ENCODE results near the gene INPP4B.

INPP4B gene

DNA sequence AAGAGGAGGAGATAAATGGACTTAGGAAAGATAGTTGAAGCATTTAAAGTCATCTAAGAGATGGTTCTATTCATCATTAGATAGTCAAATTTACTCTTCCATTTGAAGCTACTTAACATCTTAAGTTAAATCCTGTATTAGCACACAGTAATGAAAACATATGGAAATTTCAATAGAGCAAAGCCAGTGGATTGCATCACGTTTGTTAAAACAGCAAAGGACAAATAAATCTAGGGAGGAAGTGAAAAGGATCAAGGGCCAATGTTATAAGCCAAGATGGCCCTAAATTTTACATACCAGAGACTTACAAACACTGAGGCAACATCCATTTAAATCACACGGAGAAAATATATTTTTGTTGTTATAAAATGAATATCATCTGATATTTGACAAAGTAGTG is 602.8 kb downstream of the INPP4B start:
- Histone ChIP-seq H3K27me3 (ENCODE audit: low read depth, low read length) (no peaks in the 10 kb centered on the region), H3K4me3 (ENCODE audit: low read length) (no peak overlapping the region), H4K20me1 (ENCODE audit: insufficient read depth, low read length) (no peaks in the 10 kb centered on the region), H3K4me1 (ENCODE audit: low read length) (no peaks in the 10 kb centered on the region), H3K9me3 (ENCODE audit: insufficient read depth, low read length) (no peaks in the 10 kb centered on the region), H3K27ac (ENCODE audit: low read length) (no peak overlapping the region), H3K79me2 (ENCODE audit: low read length) (no peaks in the 10 kb centered on the region), H2AFZ (ENCODE audit: low read depth, low read length) (no peak overlapping the region), H3K4me2 (ENCODE audit: low read length) (no peak overlapping the region), H3K36me3 (replicated peaks; ENCODE audit: low read depth, low read length) (no peaks in the 10 kb centered on the region), H3K9ac (ENCODE audit: low read length) (no peak overlapping the region)
- no peak for TF ChIP-seq EZH2phosphoT487 (IDR thresholded peaks at IDR 0.05; ENCODE audit: low read depth)
- TF ChIP-seq, protein P1, sequence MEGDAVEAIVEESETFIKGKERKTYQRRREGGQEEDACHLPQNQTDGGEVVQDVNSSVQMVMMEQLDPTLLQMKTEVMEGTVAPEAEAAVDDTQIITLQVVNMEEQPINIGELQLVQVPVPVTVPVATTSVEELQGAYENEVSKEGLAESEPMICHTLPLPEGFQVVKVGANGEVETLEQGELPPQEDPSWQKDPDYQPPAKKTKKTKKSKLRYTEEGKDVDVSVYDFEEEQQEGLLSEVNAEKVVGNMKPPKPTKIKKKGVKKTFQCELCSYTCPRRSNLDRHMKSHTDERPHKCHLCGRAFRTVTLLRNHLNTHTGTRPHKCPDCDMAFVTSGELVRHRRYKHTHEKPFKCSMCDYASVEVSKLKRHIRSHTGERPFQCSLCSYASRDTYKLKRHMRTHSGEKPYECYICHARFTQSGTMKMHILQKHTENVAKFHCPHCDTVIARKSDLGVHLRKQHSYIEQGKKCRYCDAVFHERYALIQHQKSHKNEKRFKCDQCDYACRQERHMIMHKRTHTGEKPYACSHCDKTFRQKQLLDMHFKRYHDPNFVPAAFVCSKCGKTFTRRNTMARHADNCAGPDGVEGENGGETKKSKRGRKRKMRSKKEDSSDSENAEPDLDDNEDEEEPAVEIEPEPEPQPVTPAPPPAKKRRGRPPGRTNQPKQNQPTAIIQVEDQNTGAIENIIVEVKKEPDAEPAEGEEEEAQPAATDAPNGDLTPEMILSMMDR (IDR thresholded peaks at IDR 0.05; ENCODE audit: low read depth, low read length): no peak

DNA sequence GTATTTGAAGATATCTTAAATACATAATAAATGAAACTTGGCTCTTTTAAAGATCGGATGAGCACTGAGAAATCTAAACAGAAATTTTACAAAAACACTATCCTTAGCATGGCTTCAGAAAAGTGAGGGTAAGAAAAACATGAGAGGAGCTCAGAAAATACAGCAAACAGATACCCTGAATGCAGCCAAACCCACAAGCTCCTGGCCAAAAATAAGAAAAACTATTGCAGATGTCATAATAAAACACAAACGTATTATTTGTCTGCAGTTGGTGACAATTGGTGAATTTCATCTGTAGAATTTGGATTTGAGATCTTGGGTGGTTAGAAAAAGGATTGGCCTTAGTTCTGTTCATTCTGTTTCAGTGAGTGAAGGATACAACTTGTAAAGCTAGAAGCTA is 603.9 kb downstream of the INPP4B start:
- Histone ChIP-seq H3K4me1 (ENCODE audit: low read length) (no peaks in the 10 kb centered on the region), H3K27me3 (ENCODE audit: low read depth, low read length) (no peaks in the 10 kb centered on the region), H3K4me2 (ENCODE audit: low read length) (no peak overlapping the region), H3K9ac (ENCODE audit: low read length) (no peak overlapping the region), H3K36me3 (replicated peaks; ENCODE audit: low read depth, low read length) (no peaks in the 10 kb centered on the region), H4K20me1 (ENCODE audit: insufficient read depth, low read length) (no peaks in the 10 kb centered on the region), H3K9me3 (ENCODE audit: insufficient read depth, low read length) (no peaks in the 10 kb centered on the region), H2AFZ (ENCODE audit: low read depth, low read length) (no peak overlapping the region), H3K27ac (ENCODE audit: low read length) (no peak overlapping the region), H3K4me3 (ENCODE audit: low read length) (no peak overlapping the region), H3K79me2 (ENCODE audit: low read length) (no peaks in the 10 kb centered on the region)
- TF ChIP-seq, protein P1 (IDR thresholded peaks at IDR 0.05; ENCODE audit: low read depth, low read length): no peak
- TF ChIP-seq EZH2phosphoT487 (IDR thresholded peaks at IDR 0.05; ENCODE audit: low read depth): no peak

DNA sequence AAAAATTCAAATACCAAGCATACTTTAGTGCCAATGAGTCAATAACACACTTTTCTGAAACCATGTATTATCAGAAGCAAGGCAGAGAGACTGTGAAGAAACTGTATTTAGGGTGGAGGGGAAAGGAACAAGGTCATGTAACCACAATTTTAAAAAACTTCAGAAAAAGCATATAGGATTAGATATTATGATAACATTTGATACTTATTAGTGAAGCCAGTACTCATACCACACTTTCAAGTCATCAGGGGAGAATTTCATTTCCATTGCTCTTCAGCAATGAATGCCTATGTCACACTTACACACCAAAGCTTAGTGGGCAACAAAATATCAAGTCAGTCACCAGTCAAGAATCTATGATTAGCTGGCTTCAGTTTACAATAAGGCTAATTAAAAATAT is 607.5 kb downstream of the INPP4B start:
- H3K27ac ChIP-seq (ENCODE audit: low read length): no peak overlapping the region
- no peak for TF ChIP-seq EZH2phosphoT487 (IDR thresholded peaks at IDR 0.05; ENCODE audit: low read depth)
- TF ChIP-seq, protein P1 (IDR thresholded peaks at IDR 0.05; ENCODE audit: low read depth, low read length): no peak
- no peaks in the 10 kb centered on the region for H3K27me3 ChIP-seq (ENCODE audit: low read depth, low read length)
- no peaks in the 10 kb centered on the region for H3K79me2 ChIP-seq (ENCODE audit: low read length)
- no peak overlapping the region for H2AFZ ChIP-seq (ENCODE audit: low read depth, low read length)
- no peak overlapping the region for H3K4me2 ChIP-seq (ENCODE audit: low read length)
- H3K4me3 ChIP-seq (ENCODE audit: low read length): no peak overlapping the region
- H3K36me3 ChIP-seq (replicated peaks; ENCODE audit: low read depth, low read length): no peaks in the 10 kb centered on the region
- H3K9me3 ChIP-seq (ENCODE audit: insufficient read depth, low read length): no peaks in the 10 kb centered on the region
- H3K9ac ChIP-seq (ENCODE audit: low read length): no peak overlapping the region
- no peaks in the 10 kb centered on the region for H4K20me1 ChIP-seq (ENCODE audit: insufficient read depth, low read length)
- no peaks in the 10 kb centered on the region for H3K4me1 ChIP-seq (ENCODE audit: low read length)

DNA sequence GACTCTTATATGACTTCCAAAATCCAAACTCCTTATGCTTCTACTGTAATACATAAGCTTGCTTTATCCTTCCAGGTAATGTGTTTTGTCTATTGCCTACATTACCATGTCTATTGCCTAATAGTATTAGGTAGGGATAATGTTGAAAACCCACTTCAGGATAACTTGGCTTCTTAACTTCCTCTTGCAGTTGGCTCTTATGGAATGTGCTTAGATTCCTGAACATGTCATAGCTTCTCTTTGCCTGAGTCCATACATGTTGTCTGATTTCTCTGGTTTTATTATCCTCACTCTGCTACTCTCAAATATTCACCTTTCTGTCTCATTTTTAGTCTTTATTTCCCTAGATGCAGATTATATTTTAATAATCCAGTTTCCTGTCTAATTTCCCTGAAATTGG is 609.8 kb downstream of the INPP4B start:
- Histone ChIP-seq H3K9ac (ENCODE audit: low read length) (no peak overlapping the region), H3K4me3 (ENCODE audit: low read length) (no peak overlapping the region), H2AFZ (ENCODE audit: low read depth, low read length) (no peak overlapping the region), H3K27ac (ENCODE audit: low read length) (no peak overlapping the region), H3K9me3 (ENCODE audit: insufficient read depth, low read length) (no peaks in the 10 kb centered on the region), H3K36me3 (replicated peaks; ENCODE audit: low read depth, low read length) (no peaks in the 10 kb centered on the region), H3K4me2 (ENCODE audit: low read length) (no peak overlapping the region), H4K20me1 (ENCODE audit: insufficient read depth, low read length) (no peaks in the 10 kb centered on the region), H3K27me3 (ENCODE audit: low read depth, low read length) (no peaks in the 10 kb centered on the region), H3K79me2 (ENCODE audit: low read length) (no peaks in the 10 kb centered on the region), H3K4me1 (ENCODE audit: low read length) (no peaks in the 10 kb centered on the region)
- no peak for TF ChIP-seq EZH2phosphoT487 (IDR thresholded peaks at IDR 0.05; ENCODE audit: low read depth)
- TF ChIP-seq, protein P1 (IDR thresholded peaks at IDR 0.05; ENCODE audit: low read depth, low read length): no peak
